Epithelial cell of esophagus (primary cell): ENCODE data around the gene TNFRSF8.

Source experiments
- DNase-seq: peaks from one replicate; pipeline ENCODE4 v3.0.0; 2010; ENCODE audit warnings: low read depth
- H3K4me3 ChIP-seq: 2 replicates; pipeline ENCODE4 v1.5.1; 2011; ENCODE audit warnings: mild to moderate bottlenecking, low read length, control low read depth
- CTCF ChIP-seq: IDR thresholded peaks from 2 replicates; pipeline ENCODE4 v1.5.1; 2011; ENCODE audit warnings: low read depth, mild to moderate bottlenecking, low read length, control low read depth, inconsistent platforms; ENCODE audit not compliant: insufficient read depth; ENCODE audit errors: missing control alignments

Gene TNFRSF8

GRCh38 chr1:12136916-12137610 is 74.0 kb downstream of the TNFRSF8 start:
- no peak for TF ChIP-seq CTCF
- no peak for DNase-seq
- no peak overlapping the region for H3K4me3 ChIP-seq

- TF ChIP-seq CTCF, result no peak
These were observed 75.4 kb downstream of the TNFRSF8 start for GRCh38 chr1:12138196-12139168.

GRCh38 chr1:12140016-12140415 is 76.9 kb downstream of the TNFRSF8 start:
- no peak overlapping the region for H3K4me3 ChIP-seq
- no peak for TF ChIP-seq CTCF
- DNase-seq, result no peak

More at GRCh38 chr1:12138196-12139168, 75.4 kb downstream of the TNFRSF8 start:
- DNase-seq, result no peak
- H3K4me3 ChIP-seq, result no peak overlapping the region

GRCh38 chr1:12140515-12141162 is 77.5 kb downstream of the TNFRSF8 start:
- no peak for DNase-seq
- no peak overlapping the region for H3K4me3 ChIP-seq
- TF ChIP-seq CTCF, result no peak

- TF ChIP-seq CTCF, result no peak
These were observed 78.2 kb downstream of the TNFRSF8 start for GRCh38 chr1:12141163-12141850.

GRCh38 chr1:12142141-12142823 is 79.2 kb downstream of the TNFRSF8 start:
- H3K4me3 ChIP-seq, result no peak overlapping the region
- TF ChIP-seq CTCF, result no peak
- DNase-seq, result no peak

More at GRCh38 chr1:12141163-12141850, 78.2 kb downstream of the TNFRSF8 start:
- DNase-seq, result no peak
- H3K4me3 ChIP-seq, result no peak overlapping the region
